Tibial nerve (tissue), 3 donors: ENCODE results near the gene CNP.
A peak's percentile ranks its signal among the peaks of the same experiment; 100 is the strongest.

Experiments
- CTCF ChIP-seq, 5 experiments: fragments of 200-600 bp in 3 of 5; fragments of 450-650 bp in 2 of 5; sonication (generic) in 3 of 5; IDR thresholded peaks; one replicate each; pipeline ENCODE4 v1.5.1; 2016 to 2019; ENCODE audit warnings: antibody characterized with exemption in 5 of 5, mild to moderate bottlenecking in 3 of 5, moderate library complexity in 2 of 5
- POLR2A ChIP-seq, 2 donors: fragments of 450-650 bp; IDR thresholded peaks; one replicate each; pipeline ENCODE4 v1.6.1; 2017; ENCODE audit warnings: antibody characterized with exemption in 2 of 2, mild to moderate bottlenecking in 2 of 2, moderate library complexity in 2 of 2

- TF ChIP-seq CTCF (IDR thresholded peaks at IDR 0.05) (no peak), POLR2A (IDR thresholded peaks at IDR 0.05) (peak in 1 of 2 donors; percentile 8)
These were observed 26.0 kb downstream of the CNP start for GRCh38 chr17:41992576-41992975.
